HepG2 (cell line): ENCODE data around the gene CCDC85C. TPM values are rescaled to one million over a fixed set of nuclear protein-coding genes. Genes with fewer than 3 reads are reported as not detected.

ENCODE experiments used
- ATAC-seq: fragments of 200-7000 bp; cut with Tn5 transposase; 3 replicates; pipeline ENCODE4 v1.9.1; 2020; ENCODE audit warnings: mild to moderate bottlenecking, moderate library complexity
- BruUV-seq: library from RNA; stranded (reverse); fragments of 400-500 nt; replicated peaks from 2 replicates; lab custom pipeline; 2021; lab: Mats Ljungman, UMichigan
- CTCF ChIA-PET: fragments of 300-600 bp; formaldehyde crosslinking; extraction: SDS; loops from one replicate; lab custom pipeline; 2021; ENCODE audit warnings: low total read pairs, inconsistent platforms, low intra/inter-chr PET ratio; lab: Yijun Ruan, JAX
- POLR2A ChIA-PET: fragments of 350-600 bp; sonication (Branson Sonifier 250); formaldehyde crosslinking; loops from one replicate; lab custom pipeline; 2020; ENCODE audit warnings: antibody characterized with exemption, inconsistent platforms; lab: Yijun Ruan, JAX
- DNase-seq: peaks from one replicate; pipeline ENCODE4 v3.0.0-alpha.2; 2015; ENCODE audit warnings: low spot score
- FAIRE-seq: peaks from 3 replicates; lab custom pipeline; 2011; peaks lifted over from hg19 to GRCh38; lab: Jason Lieb, UNC
- H2AFZ ChIP-seq: one replicate; pipeline ENCODE4 v1.6.1; 2011; ENCODE audit warnings: low read length, inconsistent platforms
- H3K27ac ChIP-seq: fragments of 300-600 bp; 3 replicates; pipeline ENCODE4 v1.8.0; 2011; ENCODE audit warnings: mixed run types, mild to moderate bottlenecking, mixed read lengths, low read length, inconsistent platforms; ENCODE audit not compliant: insufficient read depth; ENCODE audit errors: extremely low read length
- H3K27me3 ChIP-seq, 2 experiments: fragments of 200-600 bp in 1 of 2; 2 replicates in 1 of 2; 3 replicates in 1 of 2; pipeline versions ENCODE4 v1.6.0 to v1.8.0; 2011; ENCODE audit warnings: low read length in 2 of 2, mild to moderate bottlenecking in 2 of 2, moderate library complexity in 2 of 2, inconsistent platforms in 1 of 2; ENCODE audit not compliant: insufficient read depth in 2 of 2, control insufficient read depth in 1 of 2
- H3K36me3 ChIP-seq, 2 experiments: fragments of 200-600 bp in 1 of 2; replicated peaks in 1 of 2; 2 replicates in 1 of 2; 3 replicates in 1 of 2; pipeline versions ENCODE4 v1.5.1 to v1.8.0; 2011; ENCODE audit warnings: low read length in 2 of 2, inconsistent platforms in 1 of 2; ENCODE audit not compliant: insufficient read depth in 2 of 2, control insufficient read depth in 1 of 2
- H3K4me1 ChIP-seq: 2 replicates; pipeline ENCODE4 v1.5.1; 2012; ENCODE audit warnings: low read length, inconsistent platforms; ENCODE audit not compliant: insufficient read depth
- H3K4me2 ChIP-seq: 2 replicates; pipeline ENCODE4 v1.6.0; 2011; ENCODE audit warnings: low read depth, low read length, inconsistent platforms
- H3K4me3 ChIP-seq, 3 experiments: fragments of 200-600 bp in 1 of 3; sonication (generic), shearing (Covaris generic) in 1 of 3; replicated peaks in 1 of 3; 2 replicates each; pipeline ENCODE4 v1.5.1; 2011 to 2016; ENCODE audit warnings: low read length in 3 of 3, inconsistent platforms in 2 of 3, low read depth in 2 of 3, mild to moderate bottlenecking in 2 of 3, control low read depth in 1 of 3, mixed read lengths in 1 of 3; ENCODE audit not compliant: insufficient read depth in 1 of 3
- H3K79me2 ChIP-seq: one replicate; pipeline ENCODE4 v1.6.1; 2011; ENCODE audit warnings: low read length, inconsistent platforms; ENCODE audit not compliant: insufficient read depth
- H3K9ac ChIP-seq: 2 replicates; pipeline ENCODE4 v1.6.0; 2011; ENCODE audit warnings: mild to moderate bottlenecking, low read depth, low read length, inconsistent platforms; ENCODE audit not compliant: insufficient read depth
- H3K9me3 ChIP-seq: 2 replicates; pipeline ENCODE4 v1.5.1; 2012; ENCODE audit warnings: mild to moderate bottlenecking, low read length
- H4K20me1 ChIP-seq: 2 replicates; pipeline ENCODE4 v1.6.0; 2011; ENCODE audit warnings: inconsistent platforms, mild to moderate bottlenecking, low read length, moderate library complexity; ENCODE audit not compliant: insufficient read depth
- ARNT ChIP-seq: fragments of 450-650 bp; IDR thresholded peaks from 2 replicates; pipeline ENCODE4 v1.6.1; 2017
- DR1 ChIP-seq: sonication (generic); formaldehyde crosslinking; IDR thresholded peaks from 2 replicates; pipeline ENCODE4 v1.8.0; 2021; ENCODE audit warnings: mild to moderate bottlenecking, missing genetic modification reagents, inconsistent platforms
- KDM5B ChIP-seq: sonication (generic); formaldehyde crosslinking; IDR thresholded peaks from 2 replicates; pipeline ENCODE4 v1.4.0; 2020; ENCODE audit warnings: missing genetic modification reagents, mild to moderate bottlenecking, borderline replicate concordance
- REPIN1 ChIP-seq: sonication (generic); formaldehyde crosslinking; IDR thresholded peaks from 2 replicates; pipeline ENCODE4 v1.8.0; 2022; ENCODE audit warnings: missing genetic modification reagents, low read depth, mild to moderate bottlenecking, borderline replicate concordance
- TCF7L2 ChIP-seq: IDR thresholded peaks from 2 replicates; pipeline ENCODE4 v1.6.1; 2011; ENCODE audit warnings: mild to moderate bottlenecking, low read depth, low read length, moderate library complexity
- ZNF44 ChIP-seq: sonication (generic); formaldehyde crosslinking; IDR thresholded peaks from 2 replicates; pipeline ENCODE4 v1.5.1; 2020; ENCODE audit warnings: mild to moderate bottlenecking, missing genetic modification reagents
- ZNF556 ChIP-seq: sonication (generic); formaldehyde crosslinking; IDR thresholded peaks from 2 replicates; pipeline ENCODE4 v1.4.0; 2020; ENCODE audit warnings: mild to moderate bottlenecking, missing genetic modification reagents, borderline replicate concordance
- ZNF775 ChIP-seq: sonication (generic); formaldehyde crosslinking; IDR thresholded peaks from 2 replicates; pipeline ENCODE4 v1.4.0; 2020; ENCODE audit warnings: missing genetic modification reagents, mild to moderate bottlenecking, moderate library complexity, borderline replicate concordance
- WGBS: methylation state at CpG from one replicate; pipeline ENCODE4 v1.1.6; 2017; ENCODE audit warnings: low lambda C conversion rate; 5-methylcytosine and 5-hydroxymethylcytosine counted together
- in situ Hi-C: cut with HindIII; loops from 2 replicates; pipeline ENCODE4 v1.10.0; 2017; ENCODE audit warnings: low pct_unique_long_range_greater_than_20kb; ENCODE audit not compliant: extremely low pct_ligation_motif_present
- intact Hi-C: fragments of 100-400 bp; cut with micrococcal nuclease; formaldehyde crosslinking; loops from one replicate; pipeline ENCODE4 v1.10.0; 2022; ENCODE audit not compliant: unreplicated experiment
- polyA plus RNA-seq, 8 experiments: library from polyadenylated mRNA; depleted of rRNA in 3 of 8; stranded (reverse) in 7 of 8; unstranded in 1 of 8; fragments of >200 nt; fragmentation: Illumina TruSeq in 4 of 8; extraction: Trizol in 4 of 8; gene quantifications; 2 replicates each; pipeline versions ENCODE4 v1.2.1 to v1.2.3, GENCODE V29; 2011 to 2016; ENCODE audit warnings: low read depth in 4 of 8, missing spikeins in 1 of 8, mixed read lengths in 1 of 8; ENCODE audit not compliant: insufficient read depth in 1 of 8
- total RNA-seq, 5 experiments: library from RNA; depleted of rRNA; stranded (reverse); fragments of >200 nt; fragmentation: Illumina TruSeq; extraction: Trizol; gene quantifications; 2 replicates each; pipeline ENCODE4 v1.2.3, GENCODE V29; 2016; ENCODE audit warnings: low read depth in 1 of 5
- TF ChIP-seq, protein P1 (sequence below): sonication (generic); formaldehyde crosslinking; IDR thresholded peaks from 2 replicates; pipeline ENCODE4 v1.5.0; 2020; ENCODE audit warnings: missing genetic modification reagents, mild to moderate bottlenecking, borderline replicate concordance

CCDC85C gene
- total and polyA plus RNA-seq, 2 of the 13 experiments (the other 11 are each of a cell fraction or from before 2014, with no cell fraction given): 18.8 to 43.8 TPM

DNA sequence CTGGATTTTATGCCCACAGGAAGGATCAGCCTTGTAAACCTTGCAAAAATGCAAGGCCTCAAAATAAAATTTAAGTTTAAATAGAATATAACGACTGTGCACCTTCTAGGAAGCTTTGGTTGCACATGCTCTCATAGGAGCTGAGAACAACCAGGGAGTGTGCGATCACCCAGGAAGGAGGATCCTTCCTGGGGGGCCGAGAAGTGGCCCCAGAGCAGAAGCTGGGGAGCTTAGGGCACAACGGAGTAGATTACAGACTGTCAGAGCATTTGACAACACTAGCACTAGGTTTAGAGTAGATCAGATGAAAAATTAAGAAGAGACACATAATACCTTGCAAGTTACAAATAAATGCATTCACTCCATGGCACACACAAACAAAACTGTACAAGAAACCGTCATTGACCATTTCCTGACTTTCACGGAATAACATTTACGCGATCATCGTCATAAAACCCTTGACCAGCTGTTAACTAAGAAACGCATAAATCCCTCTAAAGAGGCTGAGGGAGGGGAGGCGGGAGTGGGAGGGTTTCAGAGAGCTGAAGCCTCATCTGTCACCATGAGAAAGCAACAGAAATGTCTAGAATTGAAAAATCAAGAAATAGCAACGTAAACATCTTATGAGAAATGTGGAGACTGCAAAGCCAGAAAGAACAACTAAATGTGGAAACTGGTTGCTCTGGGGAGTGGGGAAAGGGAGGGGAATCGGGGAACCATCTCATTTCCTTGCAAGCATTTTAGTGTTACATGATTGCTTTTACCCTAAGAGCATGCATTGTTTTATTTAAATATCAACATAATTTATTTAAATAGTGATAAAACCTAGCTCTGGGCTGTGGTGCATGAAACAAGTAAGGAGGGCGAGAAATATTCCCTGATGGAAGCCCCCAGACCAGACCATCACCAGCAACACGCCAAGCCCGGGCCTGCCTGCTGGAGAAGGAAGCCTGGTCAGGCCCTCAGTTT is 13.1 kb upstream of the CCDC85C start:
- Histone ChIP-seq H3K79me2 (no peaks in the 10 kb centered on the region), H3K4me3 (no peak overlapping the region), H3K4me2 (no peak overlapping the region), H3K27ac (no peak overlapping the region), H3K4me1 (peaks cover 26% of the 10 kb centered on the region), H2AFZ (no peak overlapping the region), H3K36me3 (no peaks in the 10 kb centered on the region), H3K9ac (no peak overlapping the region), H4K20me1 (no peaks in the 10 kb centered on the region), H3K27me3 (peaks cover 9 to 63% of the 10 kb centered on the region in 2 experiments; a peak in 4 of 5 replicates), H3K9me3 (no peaks in the 10 kb centered on the region)
- TF ChIP-seq ZNF44 (CRISPR knock-in tag) (no peak), ZNF556 (CRISPR knock-in tag) (no peak), ARNT (no peak), TCF7L2 (no peak), REPIN1 (CRISPR knock-in tag) (no peak), ZNF775 (CRISPR knock-in tag) (no peak), KDM5B (CRISPR knock-in tag) (no peak), DR1 (no peak)
- TF ChIP-seq, protein P1, sequence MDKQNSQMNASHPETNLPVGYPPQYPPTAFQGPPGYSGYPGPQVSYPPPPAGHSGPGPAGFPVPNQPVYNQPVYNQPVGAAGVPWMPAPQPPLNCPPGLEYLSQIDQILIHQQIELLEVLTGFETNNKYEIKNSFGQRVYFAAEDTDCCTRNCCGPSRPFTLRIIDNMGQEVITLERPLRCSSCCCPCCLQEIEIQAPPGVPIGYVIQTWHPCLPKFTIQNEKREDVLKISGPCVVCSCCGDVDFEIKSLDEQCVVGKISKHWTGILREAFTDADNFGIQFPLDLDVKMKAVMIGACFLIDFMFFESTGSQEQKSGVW (CRISPR knock-in tag): no peak
- ChIA-PET CTCF (no interaction called here), POLR2A (no interaction called here)
- intact Hi-C loops: no loop called here
- BruUV-seq: no TSS peak
- DNase-seq (no peak), ATAC-seq (no peak), FAIRE-seq (no peak)
- WGBS: 24% methylated on average over 16 of the region's 16 CpGs
- in situ Hi-C loops: no loop called here
